OCI-LY3 (cell line): ENCODE measurements around the gene DHRS7.

Source experiments
- H2AFZ ChIP-seq: fragments of 200-600, 300-600 bp; shearing (Covaris generic); 2 replicates; pipeline ENCODE4 v1.6.0; 2014; ENCODE audit warnings: antibody characterized with exemption, low read depth, low read length
- H3K27ac ChIP-seq: fragments of 200-600, 300-600 bp; sonication (generic); 2 replicates; pipeline ENCODE4 v1.5.1; 2014; ENCODE audit warnings: mild to moderate bottlenecking, low read length, moderate library complexity, mixed read lengths
- H3K27me3 ChIP-seq: fragments of 200-600, 300-600 bp; sonication (generic); 2 replicates; pipeline ENCODE4 v1.6.1; 2014; ENCODE audit warnings: low read depth, low read length, mixed read lengths
- H3K36me3 ChIP-seq: fragments of 200-600, 300-600 bp; sonication (generic); replicated peaks from 2 replicates; pipeline ENCODE3; 2014; ENCODE audit warnings: low read depth, low read length, mixed read lengths
- H3K4me1 ChIP-seq: fragments of 300-600, 200-600 bp; sonication (generic); 2 replicates; pipeline ENCODE4 v1.6.1; 2014; ENCODE audit warnings: low read length, mixed read lengths
- H3K4me2 ChIP-seq: fragments of 200-600, 300-600 bp; sonication (generic); 2 replicates; pipeline ENCODE4 v1.6.1; 2014; ENCODE audit warnings: low read length, mixed read lengths
- H3K4me3 ChIP-seq: fragments of 300-600, 200-600 bp; sonication (generic); 2 replicates; pipeline ENCODE4 v1.5.1; 2014; ENCODE audit warnings: antibody characterized with exemption, mild to moderate bottlenecking, low read length, moderate library complexity
- H3K79me2 ChIP-seq: fragments of 300-600, 200-600 bp; shearing (Covaris generic); 2 replicates; pipeline ENCODE4 v1.6.1; 2014; ENCODE audit warnings: mild to moderate bottlenecking, low read length, mixed read lengths
- H3K9ac ChIP-seq: fragments of 300-600, 200-600 bp; shearing (Covaris generic); 2 replicates; pipeline ENCODE4 v1.6.0; 2014; ENCODE audit warnings: mild to moderate bottlenecking, low read length, moderate library complexity
- H3K9me3 ChIP-seq: fragments of 200-600, 300-600 bp; shearing (Covaris generic); 2 replicates; pipeline ENCODE4 v1.6.1; 2014; ENCODE audit warnings: low read length, mixed read lengths; ENCODE audit not compliant: insufficient read depth
- H4K20me1 ChIP-seq: fragments of 200-600, 300-600 bp; sonication (generic); 2 replicates; pipeline ENCODE4 v1.6.1; 2016; ENCODE audit warnings: low read length, mixed read lengths; ENCODE audit not compliant: insufficient read depth
- EZH2phosphoT487 ChIP-seq: fragments of 200-600 bp; shearing (Covaris generic); IDR thresholded peaks from 2 replicates; pipeline ENCODE4 v1.6.1; 2018; ENCODE audit warnings: antibody characterized with exemption, mixed run types, low read depth
- TF ChIP-seq, protein P1 (sequence below): fragments of 200-600, 300-600 bp; sonication (generic); IDR thresholded peaks from 2 replicates; pipeline ENCODE4 v1.5.1; 2014; ENCODE audit warnings: antibody characterized with exemption, low read length, low read depth

DHRS7 gene, protein sequence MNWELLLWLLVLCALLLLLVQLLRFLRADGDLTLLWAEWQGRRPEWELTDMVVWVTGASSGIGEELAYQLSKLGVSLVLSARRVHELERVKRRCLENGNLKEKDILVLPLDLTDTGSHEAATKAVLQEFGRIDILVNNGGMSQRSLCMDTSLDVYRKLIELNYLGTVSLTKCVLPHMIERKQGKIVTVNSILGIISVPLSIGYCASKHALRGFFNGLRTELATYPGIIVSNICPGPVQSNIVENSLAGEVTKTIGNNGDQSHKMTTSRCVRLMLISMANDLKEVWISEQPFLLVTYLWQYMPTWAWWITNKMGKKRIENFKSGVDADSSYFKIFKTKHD

GRCh38 chr14:60164712-60165546 lies at the start of gene DHRS7:
Gene DHRS7, minus strand, starts transcription at chr14:60165398. Its CDS starts 89 bp downstream, at chr14:60165309.
- peak within 1 kb of the TSS; percentile 93 for H3K4me3 ChIP-seq
- TF ChIP-seq EZH2phosphoT487 = no peak
- TF ChIP-seq, protein P1, sequence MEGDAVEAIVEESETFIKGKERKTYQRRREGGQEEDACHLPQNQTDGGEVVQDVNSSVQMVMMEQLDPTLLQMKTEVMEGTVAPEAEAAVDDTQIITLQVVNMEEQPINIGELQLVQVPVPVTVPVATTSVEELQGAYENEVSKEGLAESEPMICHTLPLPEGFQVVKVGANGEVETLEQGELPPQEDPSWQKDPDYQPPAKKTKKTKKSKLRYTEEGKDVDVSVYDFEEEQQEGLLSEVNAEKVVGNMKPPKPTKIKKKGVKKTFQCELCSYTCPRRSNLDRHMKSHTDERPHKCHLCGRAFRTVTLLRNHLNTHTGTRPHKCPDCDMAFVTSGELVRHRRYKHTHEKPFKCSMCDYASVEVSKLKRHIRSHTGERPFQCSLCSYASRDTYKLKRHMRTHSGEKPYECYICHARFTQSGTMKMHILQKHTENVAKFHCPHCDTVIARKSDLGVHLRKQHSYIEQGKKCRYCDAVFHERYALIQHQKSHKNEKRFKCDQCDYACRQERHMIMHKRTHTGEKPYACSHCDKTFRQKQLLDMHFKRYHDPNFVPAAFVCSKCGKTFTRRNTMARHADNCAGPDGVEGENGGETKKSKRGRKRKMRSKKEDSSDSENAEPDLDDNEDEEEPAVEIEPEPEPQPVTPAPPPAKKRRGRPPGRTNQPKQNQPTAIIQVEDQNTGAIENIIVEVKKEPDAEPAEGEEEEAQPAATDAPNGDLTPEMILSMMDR = peak; percentile 52
- peak within 1 kb of the TSS; percentile 53 for H3K27ac ChIP-seq
- no peaks in the 10 kb centered on the region for H3K79me2 ChIP-seq
- H3K36me3 ChIP-seq = no peaks in the 10 kb centered on the region
- H3K4me1 ChIP-seq = peaks cover 18% of the 10 kb centered on the region
- no peaks in the 10 kb centered on the region for H4K20me1 ChIP-seq
- no peaks in the 10 kb centered on the region for H3K9me3 ChIP-seq
- H3K9ac ChIP-seq = peak within 1 kb of the TSS; percentile 75
- H3K4me2 ChIP-seq = peak within 1 kb of the TSS; percentile 91
- no peaks in the 10 kb centered on the region for H3K27me3 ChIP-seq
- peak within 1 kb of the TSS; percentile 95 for H2AFZ ChIP-seq

DNA sequence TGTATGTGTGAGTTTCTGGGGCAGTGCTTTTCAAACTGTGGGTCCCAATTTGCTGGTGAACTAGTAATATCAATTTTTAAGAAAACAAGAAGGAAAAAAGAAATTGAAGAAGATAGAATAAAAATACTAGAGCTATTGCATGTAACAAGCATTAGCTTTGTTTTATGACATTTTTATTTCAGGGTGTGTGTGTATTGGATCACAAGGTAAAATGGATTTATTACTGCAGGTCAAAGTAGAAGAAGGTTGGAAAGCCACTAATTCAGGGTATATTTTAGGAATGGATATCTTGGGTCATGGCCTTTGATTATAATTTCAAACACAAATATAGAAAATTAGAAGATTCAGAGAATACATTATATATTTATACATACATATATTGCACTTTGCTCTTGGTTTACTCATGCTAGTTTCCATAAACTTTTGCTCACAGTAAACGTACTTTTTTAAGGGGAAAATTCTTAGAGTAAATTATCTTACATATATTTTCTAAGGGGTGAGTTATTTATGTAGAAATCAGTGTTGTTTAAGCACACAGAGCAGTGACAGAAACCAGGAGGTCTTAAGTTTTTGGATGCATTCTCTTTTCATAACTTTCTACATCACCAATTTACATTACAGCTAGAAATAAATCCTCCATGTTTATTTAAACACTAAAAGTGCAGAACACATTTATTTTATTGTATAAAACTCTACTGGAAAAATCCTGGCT lies 49.4 kb upstream of the DHRS7 start:
- H3K4me2 ChIP-seq = peak overlapping the region; percentile 71
- TF ChIP-seq, protein P1 = no peak
- TF ChIP-seq EZH2phosphoT487 = no peak
- H3K79me2 ChIP-seq = no peaks in the 10 kb centered on the region
- H3K4me1 ChIP-seq = peaks cover 92% of the 10 kb centered on the region
- no peaks in the 10 kb centered on the region for H3K36me3 ChIP-seq
- no peak overlapping the region for H2AFZ ChIP-seq
- peak overlapping the region; percentile 94 for H3K27ac ChIP-seq
- H3K9ac ChIP-seq = peak overlapping the region; percentile 66; the same call in 1 of the 2 replicates
- H3K9me3 ChIP-seq = no peaks in the 10 kb centered on the region
- H4K20me1 ChIP-seq = no peaks in the 10 kb centered on the region
- no peak overlapping the region for H3K4me3 ChIP-seq
- no peaks in the 10 kb centered on the region for H3K27me3 ChIP-seq

DNA sequence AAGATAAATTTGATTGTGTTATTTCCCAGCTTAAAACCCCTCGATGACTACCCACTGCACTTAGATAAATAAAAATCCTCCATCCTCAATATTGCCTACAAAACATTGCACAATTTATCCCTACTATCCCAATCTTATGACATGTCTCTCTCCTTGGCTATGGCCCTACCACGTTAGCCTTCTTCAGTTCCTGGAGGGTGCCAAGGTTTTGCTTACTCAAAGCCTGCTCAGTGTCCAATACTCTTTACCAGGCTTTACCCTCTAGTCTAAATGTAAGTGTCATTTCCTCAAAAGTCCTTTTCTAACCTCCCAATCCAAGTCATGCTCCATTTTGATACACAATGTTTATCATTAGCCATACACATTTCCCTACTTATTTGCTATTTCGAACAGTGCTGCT lies 48.8 kb upstream of the DHRS7 start:
- no peaks in the 10 kb centered on the region for H3K27me3 ChIP-seq
- peak overlapping the region; percentile 71 for H3K4me2 ChIP-seq
- peak overlapping the region; percentile 66; the same call in 1 of the 2 replicates for H3K9ac ChIP-seq
- no peaks in the 10 kb centered on the region for H4K20me1 ChIP-seq
- H3K79me2 ChIP-seq = no peaks in the 10 kb centered on the region
- peaks cover 87% of the 10 kb centered on the region for H3K4me1 ChIP-seq
- TF ChIP-seq, protein P1 = no peak
- no peak for TF ChIP-seq EZH2phosphoT487
- peak overlapping the region; percentile 94 for H3K27ac ChIP-seq
- no peak overlapping the region for H2AFZ ChIP-seq
- no peaks in the 10 kb centered on the region for H3K36me3 ChIP-seq
- peak overlapping the region; percentile 62; the same call in 1 of the 2 replicates for H3K4me3 ChIP-seq
- no peaks in the 10 kb centered on the region for H3K9me3 ChIP-seq
